Hypothalamus (tissue), 51 donors: ENCODE results near the gene TBC1D1.
A peak's percentile ranks its signal among the peaks of the same experiment; 100 is the strongest.

ENCODE experiments used
- DNase-seq, 51 donors: peaks; one replicate each; lab custom pipeline; 2025; lab: John Stamatoyannopoulos, UW

TBC1D1 gene

DNA sequence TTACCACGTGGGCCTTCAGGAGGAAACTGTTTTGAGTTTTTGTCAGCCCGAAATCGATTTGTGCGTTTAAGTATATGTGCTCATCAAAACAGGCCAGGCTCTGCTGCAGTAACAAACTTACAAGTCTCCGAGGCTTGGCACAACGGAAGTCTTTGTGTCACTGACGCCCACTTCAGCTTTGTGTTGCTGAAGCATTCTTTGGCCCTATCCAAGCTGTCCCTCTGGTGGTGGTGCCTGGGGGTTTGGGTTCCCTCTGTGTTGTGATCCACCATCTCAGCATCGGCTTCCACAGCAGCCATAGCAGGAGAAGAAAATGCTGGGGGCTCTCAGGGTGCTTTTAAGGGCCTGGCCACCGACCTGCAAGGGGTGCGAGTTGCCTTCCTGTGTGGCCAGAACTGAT is 245.7 kb downstream of the TBC1D1 start:
- DNase-seq: no peak

DNA sequence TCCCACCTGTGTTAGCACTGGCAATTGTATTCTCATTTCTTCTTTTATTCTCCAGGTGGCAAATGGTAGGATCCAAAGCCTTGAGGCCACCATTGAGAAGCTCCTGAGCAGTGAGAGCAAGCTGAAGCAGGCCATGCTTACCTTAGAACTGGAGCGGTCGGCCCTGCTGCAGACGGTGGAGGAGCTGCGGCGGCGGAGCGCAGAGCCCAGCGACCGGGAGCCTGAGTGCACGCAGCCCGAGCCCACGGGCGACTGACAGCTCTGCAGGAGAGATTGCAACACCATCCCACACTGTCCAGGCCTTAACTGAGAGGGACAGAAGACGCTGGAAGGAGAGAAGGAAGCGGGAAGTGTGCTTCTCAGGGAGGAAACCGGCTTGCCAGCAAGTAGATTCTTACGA is 246.2 kb downstream of the TBC1D1 start:
- peak in 1 of 51 donors; percentile 6 for DNase-seq

DNA sequence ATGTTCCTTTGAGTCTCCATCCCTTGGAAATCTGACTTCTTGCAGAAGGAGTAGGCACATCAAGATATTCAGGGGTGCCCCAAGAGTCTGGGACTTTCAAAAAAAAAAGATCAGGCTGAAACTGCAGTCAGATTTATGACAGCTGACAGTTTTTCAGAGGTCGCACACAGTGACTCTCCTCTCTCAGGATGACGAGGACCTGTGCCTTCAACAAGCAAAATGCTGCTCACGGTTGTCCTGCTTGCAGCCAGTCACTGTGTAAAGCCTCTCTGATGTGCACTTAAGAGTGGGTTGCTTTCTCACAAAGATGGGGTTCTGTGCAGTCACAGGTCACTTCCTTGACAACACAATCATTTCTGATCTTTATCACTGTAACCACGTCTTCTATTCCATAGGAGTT is 247.5 kb downstream of the TBC1D1 start:
- DNase-seq: no peak

DNA sequence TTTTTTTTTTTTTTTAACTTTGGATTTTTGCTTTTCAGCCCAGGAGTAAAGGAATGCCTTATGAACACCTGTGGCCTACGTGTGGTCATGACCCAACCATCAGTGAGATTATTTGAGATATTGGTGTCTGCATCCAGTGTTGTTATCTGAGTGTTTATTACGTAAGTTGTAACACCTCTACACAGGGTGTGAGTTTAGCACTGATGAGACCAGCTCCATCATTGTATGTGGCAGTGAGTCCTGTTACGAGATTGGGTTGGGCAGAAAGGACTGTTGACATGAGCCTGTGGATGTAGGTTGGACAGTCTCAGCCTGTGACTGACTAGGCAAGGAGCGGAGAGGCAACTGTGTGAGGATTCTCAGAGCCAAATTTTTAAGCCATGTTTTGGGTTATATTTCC is 248.3 kb downstream of the TBC1D1 start:
- no peak for DNase-seq

DNA sequence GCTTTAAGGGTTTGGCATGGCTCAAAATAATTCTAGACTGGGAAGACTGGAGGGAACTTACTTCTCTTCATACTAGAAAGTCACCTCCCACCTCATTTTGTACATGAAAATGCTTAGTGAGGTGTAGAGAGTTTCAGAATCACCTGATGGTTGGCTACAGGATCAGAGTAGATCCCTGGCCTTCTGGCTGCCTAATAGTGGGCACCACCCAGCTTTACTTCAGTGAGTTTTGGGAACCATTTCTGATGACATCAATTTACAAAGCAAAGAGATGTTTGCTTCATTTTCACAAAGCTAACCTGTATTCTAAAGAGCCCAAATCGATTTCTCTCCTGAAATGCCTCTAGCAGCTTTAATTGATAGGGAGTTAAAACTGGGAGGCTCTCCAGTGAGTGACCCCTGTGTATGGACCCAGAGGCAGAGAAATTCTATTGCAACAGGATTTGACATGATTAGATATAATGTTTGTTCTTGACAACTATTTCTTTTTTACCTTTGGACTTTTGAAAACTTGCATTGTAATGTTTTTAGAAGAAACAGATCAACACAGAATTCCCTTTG is 249.8 kb downstream of the TBC1D1 start:
- no peak for DNase-seq

DNA sequence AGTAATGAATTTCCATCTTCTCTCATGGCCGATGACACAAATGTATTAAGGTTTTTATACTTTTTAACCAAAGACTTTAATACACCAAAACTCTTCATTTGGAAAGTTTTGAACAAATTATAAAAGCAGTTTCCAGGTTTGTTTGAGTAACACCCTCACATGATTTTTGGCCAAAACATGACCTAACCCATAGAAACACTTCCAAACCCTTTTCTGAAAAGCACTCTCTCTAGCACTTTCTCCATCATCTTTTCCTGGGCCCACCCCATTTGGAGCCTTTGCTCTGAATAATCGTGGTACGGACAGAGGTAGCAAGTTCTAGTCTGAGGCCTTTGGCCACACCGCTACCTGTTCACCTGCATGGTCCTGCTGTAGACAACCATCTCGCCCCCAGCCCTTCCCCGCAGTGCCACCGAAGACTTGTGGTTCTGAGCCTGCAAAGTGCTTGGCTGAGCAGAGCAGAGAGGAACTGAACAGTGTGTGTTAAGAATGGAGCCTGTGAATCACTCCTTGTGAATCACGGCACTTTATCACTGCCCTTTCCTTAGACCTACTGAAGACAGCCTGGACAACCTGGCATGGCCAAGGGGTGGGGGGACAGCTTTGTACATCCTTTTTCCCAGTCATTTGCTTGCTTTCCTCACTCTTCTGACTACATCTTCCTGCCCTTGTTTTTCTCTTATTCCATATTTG is 251.1 kb downstream of the TBC1D1 start:
- no peak for DNase-seq

DNA sequence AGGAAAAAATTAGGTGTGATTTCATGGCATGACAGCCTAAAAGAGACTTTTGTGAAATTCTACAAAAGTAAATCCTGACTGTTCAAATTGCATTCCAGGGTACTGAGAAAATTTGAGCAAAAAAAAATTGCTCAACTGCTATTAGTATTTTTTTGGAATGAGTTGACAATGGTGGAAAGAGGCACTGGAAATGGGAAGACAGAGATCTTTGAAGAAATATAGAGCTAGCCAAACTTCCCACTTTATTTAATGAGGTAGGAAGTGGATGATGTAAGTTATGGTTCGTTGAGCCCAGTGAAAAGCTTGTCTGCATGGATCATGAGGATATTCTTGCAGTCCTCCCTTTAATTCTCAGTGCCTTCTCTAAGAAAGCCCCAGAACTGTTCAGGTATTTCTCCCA is 253.1 kb downstream of the TBC1D1 start:
- DNase-seq: no peak

DNA sequence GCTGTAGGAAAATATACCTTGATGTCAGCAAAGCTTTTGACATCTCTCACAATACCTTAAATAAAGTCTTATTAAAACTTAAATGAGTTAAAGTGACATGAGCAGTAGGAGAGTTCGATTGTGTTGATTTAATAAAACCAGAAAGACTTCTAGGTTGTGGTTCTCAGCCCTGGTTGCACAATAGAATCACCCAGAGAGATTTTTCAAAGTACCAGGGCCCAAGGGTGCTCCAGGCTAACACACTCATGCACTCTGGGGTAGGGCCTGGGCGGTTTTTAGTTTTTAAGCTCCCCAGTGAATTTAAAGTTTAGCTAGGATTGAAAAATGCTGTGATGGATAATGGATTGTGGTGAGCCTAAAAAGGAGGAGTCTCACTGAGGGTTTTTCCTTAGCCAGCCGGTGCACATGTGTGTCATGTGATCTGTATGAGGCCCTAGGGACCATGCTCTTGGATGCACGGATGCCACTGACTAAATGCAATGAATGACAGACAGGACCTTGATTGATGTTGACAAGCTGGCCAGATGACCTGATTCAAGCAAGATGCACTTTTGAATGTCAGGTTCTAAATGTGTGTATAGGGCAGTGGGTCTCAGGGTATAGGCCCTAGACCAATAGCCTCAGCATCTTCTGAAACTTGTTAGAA is 254.3 kb downstream of the TBC1D1 start:
- no peak for DNase-seq

DNA sequence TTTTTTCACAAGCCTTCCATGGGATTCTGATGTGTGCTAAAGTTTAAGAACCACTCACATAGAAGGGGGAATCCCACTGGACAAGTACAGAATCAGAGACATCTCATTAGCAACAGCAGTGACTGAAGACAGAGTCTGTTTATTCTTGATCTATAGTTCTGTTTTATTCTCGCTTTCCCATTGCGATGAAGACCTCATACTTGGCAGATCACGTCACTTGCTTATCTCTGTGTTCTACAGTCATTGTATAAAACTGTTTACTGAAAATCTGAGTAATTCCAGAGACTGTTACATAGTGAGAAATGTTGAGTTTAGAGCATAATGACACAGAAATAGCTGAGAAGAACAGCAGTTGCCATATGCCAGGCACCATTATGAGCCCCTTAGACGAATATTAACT is 254.9 kb downstream of the TBC1D1 start:
- no peak for DNase-seq

DNA sequence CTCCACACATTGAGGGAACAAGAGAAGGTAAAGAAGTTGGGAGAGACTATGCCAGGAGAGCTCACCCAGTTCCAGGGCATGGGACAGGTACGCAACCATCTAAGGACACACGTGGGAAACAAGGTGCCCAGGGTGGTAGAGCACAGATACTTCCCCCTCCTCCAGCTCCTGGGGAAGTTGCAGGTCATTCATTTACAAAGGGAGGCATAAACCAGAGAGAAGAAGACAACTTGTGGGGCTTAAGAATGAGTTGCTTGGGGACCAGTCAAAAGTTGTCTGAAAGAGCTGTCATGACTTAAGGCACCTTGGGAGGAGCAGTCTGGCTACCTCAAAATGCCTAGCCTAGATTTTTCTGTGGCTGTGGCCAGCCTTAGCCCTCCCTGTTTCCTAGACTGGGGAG is 255.5 kb downstream of the TBC1D1 start:
- no peak for DNase-seq

DNA sequence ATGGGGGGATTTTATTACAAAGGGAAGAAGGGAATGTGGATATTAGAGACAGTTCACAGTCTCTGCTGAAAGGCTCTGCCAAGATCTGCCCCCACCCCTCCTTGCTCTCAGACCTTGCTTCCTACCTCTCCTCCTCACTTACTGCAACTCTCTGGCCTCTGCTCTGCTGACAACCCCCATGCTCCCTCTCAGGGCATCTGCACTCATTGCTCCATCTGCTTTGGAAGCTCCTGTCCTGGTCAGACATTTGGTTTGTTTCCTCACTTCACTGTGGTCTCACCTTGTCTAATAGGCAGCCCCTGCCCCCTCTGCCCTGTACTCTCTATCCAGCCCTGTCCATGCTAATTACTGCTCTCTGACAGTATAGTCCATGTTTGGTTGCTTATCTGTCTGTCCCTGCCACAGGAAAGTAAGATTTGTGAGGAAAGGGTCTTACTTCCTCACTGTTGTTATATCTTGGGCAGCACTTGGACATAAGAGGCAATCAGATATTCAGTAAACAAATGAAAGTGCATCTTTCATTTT is 258.6 kb downstream of the TBC1D1 start:
- no peak for DNase-seq

DNA sequence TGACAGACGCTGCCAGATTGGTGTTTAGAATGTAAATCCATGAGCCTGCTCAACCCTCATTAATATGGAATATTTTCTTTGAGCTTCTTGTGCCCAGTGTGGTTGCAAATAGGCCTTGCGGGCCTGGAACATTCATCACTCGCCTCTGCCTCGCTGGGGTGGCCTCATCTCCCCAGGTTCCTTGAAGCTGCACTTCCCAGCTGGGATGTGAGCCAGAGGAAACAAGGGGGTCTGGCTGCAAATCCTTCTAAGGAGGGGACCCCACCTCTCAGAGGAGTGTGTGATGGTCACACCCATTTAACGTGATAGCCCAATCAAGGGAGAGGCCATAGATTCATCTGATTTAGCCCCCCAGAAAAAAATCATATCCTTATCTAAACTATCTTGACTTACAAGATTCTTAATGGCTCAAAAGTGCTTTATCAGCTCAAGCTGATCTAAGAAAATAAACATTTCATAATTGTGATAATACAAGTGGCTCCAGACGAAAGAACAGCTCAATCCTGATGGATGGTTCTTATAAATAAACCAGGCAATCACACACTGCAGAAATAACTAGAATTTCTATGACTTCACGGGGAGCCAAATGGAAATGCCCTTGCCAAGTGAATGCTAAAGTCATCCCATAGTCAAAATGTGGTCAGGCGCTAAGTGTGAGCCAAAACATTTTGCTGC is 259.2 kb downstream of the TBC1D1 start:
- DNase-seq: no peak

DNA sequence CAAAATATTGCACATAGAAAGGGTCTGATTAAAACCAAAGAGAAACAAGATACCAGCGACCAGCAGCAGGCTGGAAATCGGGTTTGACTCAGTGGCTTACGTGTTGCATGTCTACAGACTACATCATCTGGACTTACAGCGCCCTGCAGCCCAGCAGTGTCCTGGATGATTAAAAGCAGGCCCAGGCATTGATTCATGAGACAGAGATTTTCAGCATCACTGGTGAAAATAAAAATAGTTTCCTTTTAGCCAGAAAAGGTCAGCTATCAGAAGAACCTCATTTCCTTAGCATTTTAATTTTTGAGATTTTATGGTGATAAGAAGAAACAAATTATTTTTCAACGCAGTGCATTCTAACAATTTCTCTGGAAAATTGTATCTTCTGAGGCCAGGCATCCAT is 259.9 kb downstream of the TBC1D1 start:
- no peak for DNase-seq

DNA sequence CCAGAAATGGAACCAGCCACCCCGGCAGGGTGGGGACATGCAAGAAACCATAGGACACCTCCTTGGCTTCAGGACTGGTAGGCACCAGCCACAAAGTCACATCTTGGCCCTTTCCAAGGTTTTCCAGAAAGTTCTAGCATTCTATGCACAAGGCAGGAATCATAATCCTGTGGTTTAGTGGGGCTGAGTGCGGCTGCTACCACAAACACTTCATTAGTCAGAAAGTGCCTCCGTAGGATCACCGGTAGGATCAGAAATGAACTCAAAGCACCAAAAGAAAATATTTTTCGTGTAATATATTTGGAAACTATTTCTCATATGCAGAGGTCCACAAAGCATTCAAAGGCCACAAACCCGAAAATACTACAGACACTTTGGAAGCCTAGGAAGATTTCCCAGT is 261.0 kb downstream of the TBC1D1 start:
- DNase-seq: no peak

DNA sequence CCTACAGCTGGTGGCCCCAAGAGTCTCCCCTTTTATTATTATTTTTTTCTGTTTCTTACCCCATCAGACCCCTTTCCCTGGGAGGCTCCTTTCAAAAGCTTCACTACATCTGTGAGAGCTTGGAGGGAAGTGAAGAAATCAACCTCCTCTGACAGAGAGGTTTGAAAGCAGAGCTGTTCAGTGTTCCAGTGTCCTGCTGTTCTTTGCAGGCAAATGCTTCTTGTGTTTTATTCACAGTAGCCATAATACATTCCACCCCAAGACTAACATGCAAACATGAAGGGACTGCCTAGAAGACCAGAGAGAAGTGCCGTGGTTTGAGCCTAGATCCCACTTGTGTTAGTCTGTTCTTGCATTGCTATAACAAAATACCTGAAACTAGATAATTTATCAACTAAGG is 261.4 kb downstream of the TBC1D1 start:
- DNase-seq: no peak

DNA sequence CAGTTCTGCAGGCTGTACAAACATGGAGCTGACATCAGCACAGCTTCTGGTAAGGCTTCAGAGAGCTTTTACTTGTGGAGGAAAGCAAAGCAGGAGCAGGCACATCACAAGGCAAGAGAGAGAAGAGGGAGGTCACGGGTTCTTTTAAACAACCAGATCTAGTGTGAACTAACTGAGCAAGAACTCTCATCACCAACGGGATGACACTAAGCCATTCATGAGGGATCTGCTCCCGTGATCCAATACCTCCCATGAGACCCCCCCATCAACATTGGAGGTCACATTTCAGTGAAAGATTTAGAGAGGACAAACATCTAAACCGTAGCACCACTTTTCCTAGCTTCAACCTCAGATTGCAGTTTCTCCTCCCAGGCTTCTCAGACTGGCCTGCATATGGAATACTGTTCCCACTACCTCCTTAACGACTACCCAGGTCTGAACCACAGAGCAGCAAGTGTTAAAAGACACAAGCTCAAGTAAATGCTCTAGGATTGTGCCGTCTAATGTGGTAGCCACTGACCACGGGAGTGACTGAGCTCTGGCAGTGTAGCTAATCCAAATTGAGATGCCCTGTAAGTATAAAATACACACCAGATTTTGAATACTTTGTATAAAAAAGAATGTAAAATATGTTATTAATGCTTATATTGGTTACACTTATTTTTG is 262.0 kb downstream of the TBC1D1 start:
- DNase-seq: no peak

DNA sequence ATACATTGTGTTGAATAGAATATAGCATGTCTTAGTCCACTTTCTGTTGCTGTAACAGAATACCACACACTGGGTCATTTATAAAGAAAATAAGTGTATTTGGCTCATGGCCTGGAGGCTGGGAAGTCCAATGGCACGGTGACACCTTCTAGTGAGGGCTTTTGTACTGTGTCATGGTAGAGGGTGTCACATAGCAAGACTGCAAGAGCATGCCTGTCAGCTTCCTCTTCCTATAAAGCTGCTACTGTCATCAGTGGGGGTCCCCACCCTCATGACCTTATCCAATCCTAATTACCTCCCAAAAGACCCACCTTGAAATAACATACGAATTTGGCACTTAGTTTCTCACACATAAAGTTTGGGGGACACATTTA is 262.5 kb downstream of the TBC1D1 start:
- DNase-seq: no peak

DNA sequence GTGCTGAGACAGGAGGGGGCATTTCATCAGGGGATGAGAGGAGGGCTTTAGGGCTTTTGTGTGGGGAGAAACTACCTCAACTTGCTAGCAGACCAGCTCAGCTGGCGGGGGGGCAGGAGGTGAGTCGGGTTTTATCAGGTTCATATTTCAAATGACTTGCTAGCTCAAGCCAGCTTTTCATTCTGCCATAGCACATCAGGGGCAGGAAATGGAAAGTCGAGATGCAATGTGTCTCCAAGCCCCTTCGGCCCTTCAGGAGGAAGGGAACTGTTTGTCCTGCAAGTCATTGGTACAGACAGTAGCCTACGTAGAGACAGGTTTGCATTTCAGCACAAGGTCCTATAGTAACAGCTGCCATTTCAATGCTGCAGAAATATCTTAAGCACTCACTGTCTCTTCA is 263.4 kb downstream of the TBC1D1 start:
- no peak for DNase-seq

DNA sequence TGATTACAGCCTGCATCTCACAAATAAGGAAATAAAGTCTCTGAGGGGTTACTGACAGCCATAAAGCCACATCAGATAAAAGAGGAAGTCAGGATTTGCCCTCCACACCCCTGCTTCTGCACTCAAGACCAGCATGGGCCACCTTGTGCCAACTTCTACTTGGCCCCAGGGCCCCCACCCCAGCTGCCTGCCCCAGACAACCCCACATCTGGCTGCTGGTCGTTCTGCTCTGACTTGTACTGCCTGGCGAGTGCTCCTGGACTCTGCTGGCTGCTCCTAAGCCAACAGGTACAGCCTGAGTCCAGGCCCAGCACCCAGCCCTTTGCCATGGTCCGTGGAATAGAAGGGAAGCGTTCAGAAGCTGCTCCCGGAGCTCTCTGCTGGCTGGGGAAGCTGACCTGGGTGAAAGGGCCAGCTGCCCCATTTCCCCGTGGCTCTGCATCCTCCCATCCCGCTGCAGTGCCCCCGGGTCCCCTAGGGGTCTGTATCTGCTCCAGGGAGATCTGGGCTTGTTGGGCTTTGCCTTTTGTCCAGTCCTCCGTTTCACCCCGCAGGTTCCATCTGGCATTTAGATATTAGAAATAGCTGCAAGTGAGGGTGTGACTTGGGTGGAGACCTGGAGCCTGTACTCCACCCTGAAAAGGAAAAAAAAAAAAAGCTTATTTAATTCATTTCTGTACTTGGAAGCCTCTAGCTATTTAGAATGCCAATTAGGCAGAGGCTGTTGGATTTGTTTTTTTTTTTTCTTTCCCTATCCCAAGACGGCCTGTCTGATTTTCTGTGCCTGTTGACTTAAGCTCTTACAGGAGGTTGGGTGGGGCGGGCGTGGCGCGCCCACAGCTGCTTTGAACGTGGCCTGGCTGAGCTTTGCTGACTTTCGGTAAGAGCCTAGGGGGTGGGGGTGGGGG is 264.1 kb downstream of the TBC1D1 start:
- no peak for DNase-seq
